Esophagus squamous epithelium (tissue), 4 donors: ENCODE measurements around the gene FKBP15.
"Not testable (repeated sequence)": the region's sequence is repeated elsewhere in the genome, so short reads cannot be mapped to it uniquely, and the experiment has no call there.

Experiments
- CTCF ChIP-seq, 6 experiments: fragments of 450-650 bp in 4 of 6; fragments of 200-600 bp in 2 of 6; sonication (generic) in 2 of 6; IDR thresholded peaks; one replicate each; pipeline ENCODE4 v1.5.1; 2016 to 2019; ENCODE audit warnings: antibody characterized with exemption in 6 of 6, mild to moderate bottlenecking in 4 of 6, moderate library complexity in 4 of 6
- POLR2A ChIP-seq, 4 donors: fragments of 450-650 bp; IDR thresholded peaks; one replicate each; pipeline ENCODE4 v1.6.1; 2017; ENCODE audit warnings: antibody characterized with exemption in 4 of 4, mild to moderate bottlenecking in 4 of 4, moderate library complexity in 3 of 4

DNA sequence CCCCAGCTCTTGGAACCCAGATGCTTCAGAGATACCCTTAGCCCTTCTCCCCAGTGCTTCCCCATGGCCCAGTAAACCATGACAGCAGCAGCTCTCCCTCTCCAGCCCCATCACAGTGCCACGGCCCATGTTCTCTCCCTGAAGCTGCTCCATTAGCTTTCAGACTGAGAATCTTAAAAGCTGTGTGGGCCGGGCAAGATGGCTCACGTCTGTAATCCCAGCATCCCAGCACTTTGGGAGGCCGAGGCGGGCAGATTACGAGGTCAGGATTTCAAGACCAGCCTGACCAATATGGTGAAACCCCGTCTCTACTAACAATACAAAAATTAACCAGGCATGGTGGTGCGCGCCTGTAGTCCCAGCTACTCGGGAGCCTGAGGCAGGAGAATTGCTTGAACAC lies 71.5 kb downstream of the FKBP15 start:
- not testable (repeated sequence) for TF ChIP-seq CTCF, POLR2A (IDR thresholded peaks at IDR 0.05)
